ENCODE results near the gene SPEM3.

DNA sequence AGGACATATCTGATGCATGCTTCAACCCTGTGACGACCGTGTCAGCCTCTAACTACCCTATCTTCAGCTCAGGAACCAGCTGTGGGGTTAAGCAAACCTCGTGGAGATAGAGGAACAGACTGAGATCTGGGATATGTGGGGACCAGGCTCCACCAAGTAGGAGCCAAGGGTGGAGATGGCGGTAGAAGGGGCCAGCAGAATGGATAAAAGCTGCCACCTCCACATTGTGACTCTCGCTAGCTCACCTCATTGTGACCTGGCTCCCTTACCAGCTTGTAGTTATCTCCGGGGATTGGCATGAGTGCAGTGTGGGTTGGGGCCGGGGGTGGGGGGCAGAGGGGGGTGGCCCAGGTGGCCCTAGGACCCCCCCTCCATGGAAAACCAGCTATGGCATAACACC lies 3.3 kb upstream of the SPEM3 start, which contains the start of gene SPEM2:
- no peak for TF ChIP-seq CTCF (IDR thresholded peaks at IDR 0.05 in 4 of 5, conservative IDR thresholded peaks at IDR 0.05 in 1 of 5)
- TF ChIP-seq POLR2A (IDR thresholded peaks at IDR 0.05) = no peak

Measured in gastrocnemius medialis (tissue), 4 donors.